HG02678 (cell line): ENCODE measurements around the gene TMC6.
"Not testable (repeated sequence)": the region's sequence is repeated elsewhere in the genome, so short reads cannot be mapped to it uniquely, and the experiment has no call there.

ENCODE experiments used
- ATAC-seq: cut with Tn5 transposase; IDR thresholded peaks from one replicate; pipeline ENCODE4 v1.9.1; 2021; ENCODE audit warnings: mild to moderate bottlenecking, moderate library complexity; ENCODE audit not compliant: unreplicated experiment

The TMC6 gene

GRCh38 chr17:78081551-78081950, 47.0 kb downstream of the TMC6 start:
- ATAC-seq = no peak

- no peak for ATAC-seq
Observed at GRCh38 chr17:78079253-78079652, 49.3 kb downstream of the TMC6 start.

GRCh38 chr17:78075545-78075944, 53.0 kb downstream of the TMC6 start:
- no peak for ATAC-seq

- no peak for ATAC-seq
Observed at GRCh38 chr17:78075011-78075410, 53.5 kb downstream of the TMC6 start.

GRCh38 chr17:78072961-78073360, 55.6 kb downstream of the TMC6 start:
- no peak for ATAC-seq

GRCh38 chr17:78069695-78070094, 58.9 kb downstream of the TMC6 start:
- ATAC-seq = no peak

- not testable (repeated sequence) for ATAC-seq
Observed at GRCh38 chr17:78066976-78067375, 61.6 kb downstream of the TMC6 start.

- ATAC-seq = no peak
Observed at GRCh38 chr17:78064708-78065107, 63.8 kb downstream of the TMC6 start.

GRCh38 chr17:78063489-78063888, 65.1 kb downstream of the TMC6 start:
- no peak for ATAC-seq

- ATAC-seq = no peak
Observed at GRCh38 chr17:78062596-78062995, 66.0 kb downstream of the TMC6 start.
